ENCODE results near the gene NUDT21. TPM values are rescaled to one million over a fixed set of nuclear protein-coding genes. Genes with fewer than 3 reads are reported as not detected.
"Not testable (repeated sequence)": the region's sequence is repeated elsewhere in the genome, so short reads cannot be mapped to it uniquely, and the experiment has no call there.

The NUDT21 gene
- total RNA-seq = 100 to 1,000 TPM; 334 to 359 TPM
- 77.2 TPM for polyA plus RNA-seq

- H3K9me3 ChIP-seq (ENCODE audit: low read length) = no peaks in the 10 kb centered on the region
- peaks cover 19% of the 10 kb centered on the region for H3K36me3 ChIP-seq (ENCODE audit: insufficient read depth, low read length)
- peak within 1 kb of the TSS; percentile 90 to 99 (median 97) for H3K4me3 Mint-ChIP-seq
- H3K9me3 Mint-ChIP-seq = no peaks in the 10 kb centered on the region
- peaks cover 50% of the 10 kb centered on the region for H3K4me1 ChIP-seq (ENCODE audit: insufficient read depth, low read length)
- H3K27ac Mint-ChIP-seq = peak within 1 kb of the TSS; percentile 57 to 99 (median 96)
- DNase-seq = peak; percentile 87 to 95 (median 93)
- H3K4me1 Mint-ChIP-seq = peaks cover 62 to 75% (median 72%) of the 10 kb centered on the region in 3 donors
- no peaks in the 10 kb centered on the region for H3K27me3 Mint-ChIP-seq
- no peaks in the 10 kb centered on the region for H3K27me3 ChIP-seq (ENCODE audit: insufficient read depth, low read length, poor library complexity, severe bottlenecking)
- ChIA-PET CTCF (interaction anchor here (1.2 kb wide), 1 partner anchor 13 kb away, joined by 3 read pairs; no protein-coding TSS in a partner anchor), POLR2A (interaction anchor here (0.6 to 1.2 kb wide), 4 partner anchors 9 to 481 kb away, joined by 3 to 5 read pairs (median 4); partner anchors contain the start of gene HERPUD1)
- H3K36me3 Mint-ChIP-seq = peaks cover 7 to 63% (median 16%) of the 10 kb centered on the region in 3 donors
- H3K4me3 ChIP-seq (ENCODE audit: low read length) = peak within 1 kb of the TSS; percentile 73
- H3K27ac ChIP-seq (ENCODE audit: low read depth, low read length) = peak within 1 kb of the TSS; percentile 69
Observed at GRCh38 chr16:56450986-56451752, at the start of gene NUDT21, which contains the start of gene OGFOD1. TSS of gene NUDT21 (minus strand) at chr16:56451332. CDS start at chr16:56451202, 130 bp downstream. TSS of gene OGFOD1 (plus strand) at chr16:56451554. CDS start at chr16:56451613, 59 bp downstream.

- no peaks in the 10 kb centered on the region for H3K27me3 ChIP-seq (ENCODE audit: insufficient read depth, low read length, poor library complexity, severe bottlenecking)
Observed at GRCh38 chr16:56493815-56494214, 42.7 kb upstream of the NUDT21 start.

GRCh38 chr16:56493126-56493525 is 42.0 kb upstream of the NUDT21 start:
- peaks cover 4 to 67% (median 30%) of the 10 kb centered on the region in 3 donors for H3K36me3 Mint-ChIP-seq
- H3K27me3 ChIP-seq (ENCODE audit: insufficient read depth, low read length, poor library complexity, severe bottlenecking) = no peaks in the 10 kb centered on the region
- H3K27me3 Mint-ChIP-seq = no peaks in the 10 kb centered on the region
- H3K4me1 Mint-ChIP-seq = no peaks in the 10 kb centered on the region
- peaks cover 15% of the 10 kb centered on the region for H3K36me3 ChIP-seq (ENCODE audit: insufficient read depth, low read length)
- H3K9me3 ChIP-seq (ENCODE audit: low read length) = no peaks in the 10 kb centered on the region
- no peak overlapping the region for H3K27ac ChIP-seq (ENCODE audit: low read depth, low read length)
- no peaks in the 10 kb centered on the region for H3K4me1 ChIP-seq (ENCODE audit: insufficient read depth, low read length)
- no peak for DNase-seq
- CTCF ChIA-PET = no interaction called here
- no peaks in the 10 kb centered on the region for H3K9me3 Mint-ChIP-seq
- POLR2A ChIA-PET = no interaction called here
- H3K27ac Mint-ChIP-seq = no peak overlapping the region
- no peak overlapping the region for H3K4me3 Mint-ChIP-seq
- no peak overlapping the region for H3K4me3 ChIP-seq (ENCODE audit: low read length)

More at GRCh38 chr16:56493815-56494214, 42.7 kb upstream of the NUDT21 start:
- Histone ChIP-seq H3K27ac (ENCODE audit: low read depth, low read length) (no peak overlapping the region), H3K4me1 (ENCODE audit: insufficient read depth, low read length) (no peaks in the 10 kb centered on the region), H3K4me3 (ENCODE audit: low read length) (no peak overlapping the region), H3K9me3 (ENCODE audit: low read length) (no peaks in the 10 kb centered on the region), H3K36me3 (ENCODE audit: insufficient read depth, low read length) (peaks cover 22% of the 10 kb centered on the region)
- H3K4me3 Mint-ChIP-seq = no peak overlapping the region
- peaks cover 4 to 70% (median 37%) of the 10 kb centered on the region in 3 donors for H3K36me3 Mint-ChIP-seq
- peak overlapping the region in 1 of 8 donors; percentile 41 for H3K27ac Mint-ChIP-seq
- no peaks in the 10 kb centered on the region for H3K27me3 Mint-ChIP-seq
- ChIA-PET POLR2A (no interaction called here), CTCF (no interaction called here)
- H3K4me1 Mint-ChIP-seq = no peaks in the 10 kb centered on the region
- DNase-seq = no peak
- H3K9me3 Mint-ChIP-seq = no peaks in the 10 kb centered on the region

DNA sequence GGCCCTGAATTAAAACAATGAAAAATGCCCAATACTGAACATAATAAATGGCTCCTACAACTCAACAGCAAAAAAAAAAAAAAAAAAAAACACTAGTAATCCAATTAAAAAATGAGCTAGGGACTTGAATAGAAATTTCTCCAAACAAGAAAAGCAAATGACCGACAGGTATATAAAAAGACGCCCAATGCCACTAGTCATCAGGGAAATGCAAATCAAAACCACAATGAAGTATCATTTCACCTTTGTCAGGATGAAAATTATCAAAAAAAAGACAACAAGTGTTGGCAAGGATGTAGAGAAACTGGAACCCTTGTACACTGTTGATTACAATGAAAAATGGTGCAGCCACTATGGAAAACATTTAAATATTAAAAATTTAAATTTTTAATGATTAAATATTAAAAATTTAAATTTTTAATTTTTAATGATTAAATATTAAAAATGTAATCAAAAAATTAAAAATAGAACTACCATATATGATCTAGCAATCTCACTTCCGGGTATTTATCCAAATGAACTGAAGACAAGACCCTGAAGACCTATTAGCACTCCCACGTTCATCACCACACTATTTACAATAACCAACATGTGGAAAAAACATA is 40.6 kb upstream of the NUDT21 start:
- H3K36me3 ChIP-seq (ENCODE audit: insufficient read depth, low read length) = peaks cover 1% of the 10 kb centered on the region
- no peaks in the 10 kb centered on the region for H3K9me3 ChIP-seq (ENCODE audit: low read length)
- Mint-ChIP-seq H3K36me3 (peaks cover 4 to 59% (median 20%) of the 10 kb centered on the region in 3 donors), H3K4me3 (no peak overlapping the region), H3K27me3 (no peaks in the 10 kb centered on the region), H3K9me3 (no peaks in the 10 kb centered on the region), H3K4me1 (no peaks in the 10 kb centered on the region), H3K27ac (no peak overlapping the region)
- ChIA-PET CTCF (no interaction called here), POLR2A (interaction anchor here (0.7 kb wide), 1 partner anchor 273 kb away, joined by 7 read pairs; no protein-coding TSS in a partner anchor)
- H3K4me3 ChIP-seq (ENCODE audit: low read length) = no peak overlapping the region
- H3K27me3 ChIP-seq (ENCODE audit: insufficient read depth, low read length, poor library complexity, severe bottlenecking) = no peaks in the 10 kb centered on the region
- no peaks in the 10 kb centered on the region for H3K4me1 ChIP-seq (ENCODE audit: insufficient read depth, low read length)
- DNase-seq = no peak
- no peak overlapping the region for H3K27ac ChIP-seq (ENCODE audit: low read depth, low read length)

DNA sequence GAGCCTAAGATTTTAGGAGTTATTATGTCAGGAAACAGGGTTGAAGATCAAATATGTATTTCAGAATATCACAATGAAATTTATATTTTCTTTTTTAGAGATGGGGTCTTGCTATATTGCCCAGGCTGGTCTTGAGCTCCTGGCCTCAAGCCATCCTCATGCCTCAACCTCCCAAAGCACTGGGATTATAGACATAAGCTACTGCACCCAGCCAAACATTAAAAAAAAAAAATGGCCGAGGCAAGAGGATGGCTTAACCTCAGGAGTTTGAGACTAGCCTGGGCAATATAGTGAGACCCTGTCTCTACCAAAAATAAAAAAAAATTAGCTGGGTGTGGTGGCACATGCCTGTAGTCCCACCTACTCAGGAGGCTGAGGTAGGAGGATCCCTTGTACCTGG is 37.7 kb upstream of the NUDT21 start:
- H3K9me3 Mint-ChIP-seq; H3K4me1 ChIP-seq (ENCODE audit: insufficient read depth, low read length); H3K27ac ChIP-seq (ENCODE audit: low read depth, low read length); CTCF ChIA-PET; POLR2A ChIA-PET; H3K4me1 Mint-ChIP-seq; H3K4me3 ChIP-seq (ENCODE audit: low read length); H3K9me3 ChIP-seq (ENCODE audit: low read length); H3K4me3 Mint-ChIP-seq; DNase-seq; H3K27me3 Mint-ChIP-seq; H3K27me3 ChIP-seq (ENCODE audit: insufficient read depth, low read length, poor library complexity, severe bottlenecking): not testable (repeated sequence)
- H3K27ac Mint-ChIP-seq = peak overlapping the region in 1 of 8 donors; percentile 81
- peaks cover 4 to 57% (median 14%) of the 10 kb centered on the region in 3 donors for H3K36me3 Mint-ChIP-seq
- H3K36me3 ChIP-seq (ENCODE audit: insufficient read depth, low read length) = peaks cover 12% of the 10 kb centered on the region

DNA sequence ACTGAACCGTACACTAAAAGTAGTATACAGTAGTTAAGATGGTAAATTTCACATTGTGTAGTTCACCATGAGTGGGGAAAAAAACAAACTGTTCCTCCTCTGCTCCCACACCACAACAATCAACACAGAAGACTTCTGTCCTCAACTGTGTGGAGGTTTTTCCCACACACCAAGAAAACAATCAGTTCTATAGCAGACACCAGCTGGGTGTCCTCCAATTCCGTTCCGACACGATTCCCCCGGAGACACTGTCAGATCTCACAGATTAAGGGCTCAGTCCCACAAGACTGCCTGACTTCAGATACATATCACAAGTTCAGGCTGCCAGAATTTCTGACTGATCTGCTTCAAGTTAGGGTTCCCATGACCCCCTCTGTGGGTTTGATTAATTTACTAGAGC is 36.9 kb upstream of the NUDT21 start:
- H3K36me3 ChIP-seq (ENCODE audit: insufficient read depth, low read length) = peaks cover 16% of the 10 kb centered on the region
- H3K9me3 Mint-ChIP-seq = no peaks in the 10 kb centered on the region
- no peaks in the 10 kb centered on the region for H3K4me1 ChIP-seq (ENCODE audit: insufficient read depth, low read length)
- H3K4me3 Mint-ChIP-seq = no peak overlapping the region
- H3K36me3 Mint-ChIP-seq = peaks cover 4 to 58% (median 13%) of the 10 kb centered on the region in 3 donors
- no peak for DNase-seq
- no peaks in the 10 kb centered on the region for H3K27me3 Mint-ChIP-seq
- CTCF ChIA-PET = no interaction called here
- H3K27me3 ChIP-seq (ENCODE audit: insufficient read depth, low read length, poor library complexity, severe bottlenecking) = no peaks in the 10 kb centered on the region
- no peak overlapping the region for H3K27ac ChIP-seq (ENCODE audit: low read depth, low read length)
- POLR2A ChIA-PET = no interaction called here
- H3K4me1 Mint-ChIP-seq = no peaks in the 10 kb centered on the region
- no peaks in the 10 kb centered on the region for H3K9me3 ChIP-seq (ENCODE audit: low read length)
- H3K27ac Mint-ChIP-seq = no peak overlapping the region
- no peak overlapping the region for H3K4me3 ChIP-seq (ENCODE audit: low read length)

DNA sequence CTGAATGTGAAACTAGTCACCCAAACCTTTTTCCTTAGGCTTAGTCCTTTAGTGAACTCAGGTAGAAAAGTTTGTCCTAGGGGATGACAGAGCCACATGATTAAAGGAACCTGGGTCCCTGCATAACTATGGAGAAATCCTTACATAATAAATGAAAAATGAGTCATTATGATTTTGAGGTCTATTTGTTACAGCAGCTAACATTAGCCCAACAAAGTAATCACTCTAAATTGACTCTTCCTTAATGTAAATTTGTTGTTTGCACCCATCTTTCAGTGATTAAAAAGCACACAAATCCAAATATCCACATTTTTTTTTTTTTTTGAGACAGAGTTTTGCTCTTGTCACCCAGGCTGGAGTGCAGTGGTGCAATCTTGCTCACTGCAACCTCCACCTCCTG is 32.3 kb upstream of the NUDT21 start:
- peaks cover 0 to 3% (median 0%) of the 10 kb centered on the region in 3 donors for H3K4me1 Mint-ChIP-seq
- CTCF ChIA-PET = no interaction called here
- peaks cover 24% of the 10 kb centered on the region for H3K36me3 ChIP-seq (ENCODE audit: insufficient read depth, low read length)

DNA sequence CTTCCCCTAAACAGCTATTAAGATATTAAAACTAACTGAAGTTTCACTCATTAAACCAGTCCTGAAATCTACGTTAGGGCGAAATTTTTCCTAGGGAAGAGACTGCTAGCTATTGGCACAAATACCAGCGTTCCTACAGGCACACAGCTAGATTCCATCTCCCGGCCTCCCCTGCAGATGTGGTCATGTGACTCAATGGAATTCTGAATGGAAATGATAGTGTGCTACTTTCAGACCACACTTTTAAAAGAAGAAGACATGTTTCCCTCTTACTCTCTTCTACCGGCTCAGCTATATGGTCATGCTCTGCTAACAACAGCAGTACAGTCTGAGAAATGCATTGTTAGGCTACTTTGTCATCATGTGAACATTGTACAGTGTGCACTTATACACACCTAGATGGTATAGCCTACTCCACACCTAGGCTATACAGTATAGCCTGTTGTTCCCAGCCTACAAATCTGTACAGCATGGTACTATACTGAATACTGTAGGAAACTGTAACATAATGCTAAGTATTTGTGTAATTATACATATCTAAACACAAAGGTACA is 31.6 kb upstream of the NUDT21 start:
- DNase-seq = no peak
- ChIA-PET POLR2A (interaction anchor here (0.7 kb wide), 1 partner anchor 36 kb away, joined by 4 read pairs; no protein-coding TSS in a partner anchor), CTCF (no interaction called here)
- Histone ChIP-seq H3K4me3 (ENCODE audit: low read length) (no peak overlapping the region), H3K4me1 (ENCODE audit: insufficient read depth, low read length) (no peaks in the 10 kb centered on the region), H3K27ac (ENCODE audit: low read depth, low read length) (no peak overlapping the region), H3K27me3 (ENCODE audit: insufficient read depth, low read length, poor library complexity, severe bottlenecking) (no peaks in the 10 kb centered on the region), H3K9me3 (ENCODE audit: low read length) (no peaks in the 10 kb centered on the region), H3K36me3 (ENCODE audit: insufficient read depth, low read length) (peaks cover 24% of the 10 kb centered on the region)
- H3K27me3 Mint-ChIP-seq = no peaks in the 10 kb centered on the region
- H3K4me3 Mint-ChIP-seq = no peak overlapping the region
- peaks cover 0 to 3% (median under 1%) of the 10 kb centered on the region in 3 donors for H3K4me1 Mint-ChIP-seq
- peaks cover 4 to 74% (median 20%) of the 10 kb centered on the region in 3 donors for H3K36me3 Mint-ChIP-seq
- H3K27ac Mint-ChIP-seq = no peak overlapping the region
- H3K9me3 Mint-ChIP-seq = no peaks in the 10 kb centered on the region

More for the DNA sequence above, 32.3 kb upstream of the NUDT21 start:
- H3K9me3 ChIP-seq (ENCODE audit: low read length) = no peaks in the 10 kb centered on the region
- no peaks in the 10 kb centered on the region for H3K4me1 ChIP-seq (ENCODE audit: insufficient read depth, low read length)
- H3K27ac Mint-ChIP-seq = no peak overlapping the region
- peaks cover 4 to 77% (median 20%) of the 10 kb centered on the region in 3 donors for H3K36me3 Mint-ChIP-seq
- H3K4me3 ChIP-seq (ENCODE audit: low read length) = no peak overlapping the region
- no peak overlapping the region for H3K27ac ChIP-seq (ENCODE audit: low read depth, low read length)
- no peaks in the 10 kb centered on the region for H3K27me3 Mint-ChIP-seq
- no peaks in the 10 kb centered on the region for H3K9me3 Mint-ChIP-seq
- H3K4me3 Mint-ChIP-seq = no peak overlapping the region
- POLR2A ChIA-PET = interaction anchor here (0.6 to 0.7 kb wide), 2 partner anchors 36 to 56 kb away, joined by 3 to 4 read pairs; no protein-coding TSS in a partner anchor
- DNase-seq = no peak
- H3K27me3 ChIP-seq (ENCODE audit: insufficient read depth, low read length, poor library complexity, severe bottlenecking) = no peaks in the 10 kb centered on the region

Measured in CD8-positive, alpha-beta memory T cell (primary cell).